ENCODE measurements around the gene ANKH. TPM values are rescaled to one million over a fixed set of nuclear protein-coding genes. Genes with fewer than 3 reads are reported as not detected.

Gene ANKH
- total RNA-seq, 1 experiment from 2014 or later, result 13.9 TPM

GRCh38 chr5:14816999-14817761 is 54.4 kb downstream of the ANKH start:
- intact Hi-C loops (cut with micrococcal nuclease; ENCODE audit: unreplicated experiment), result no loop called here
- Histone ChIP-seq H3K36me3 (ENCODE audit: insufficient read depth, low read length, poor library complexity, severe bottlenecking) (no peaks in the 10 kb centered on the region), H3K4me1 (ENCODE audit: insufficient read depth, low read length, poor library complexity, severe bottlenecking) (no peaks in the 10 kb centered on the region), H3K27me3 (replicated peaks; ENCODE audit: insufficient read depth, low read depth, low read length, poor library complexity) (no peaks in the 10 kb centered on the region), H3K4me3 (ENCODE audit: low read depth, low read length, poor library complexity, severe bottlenecking) (no peak overlapping the region), H3K27ac (ENCODE audit: low read depth, low read length, poor library complexity, severe bottlenecking) (no peak overlapping the region), H3K9me3 (ENCODE audit: low read depth, low read length, poor library complexity, severe bottlenecking) (no peaks in the 10 kb centered on the region)
- BruUV-seq (replicated peaks), result no TSS peak
- CTCF ChIA-PET, result no interaction called here
- POLR2A ChIA-PET (ENCODE audit: low non-redundant PET), result no interaction called here
- DNase-seq (ENCODE audit: low spot score), result peak; percentile 10
- TF ChIP-seq, protein P1, sequence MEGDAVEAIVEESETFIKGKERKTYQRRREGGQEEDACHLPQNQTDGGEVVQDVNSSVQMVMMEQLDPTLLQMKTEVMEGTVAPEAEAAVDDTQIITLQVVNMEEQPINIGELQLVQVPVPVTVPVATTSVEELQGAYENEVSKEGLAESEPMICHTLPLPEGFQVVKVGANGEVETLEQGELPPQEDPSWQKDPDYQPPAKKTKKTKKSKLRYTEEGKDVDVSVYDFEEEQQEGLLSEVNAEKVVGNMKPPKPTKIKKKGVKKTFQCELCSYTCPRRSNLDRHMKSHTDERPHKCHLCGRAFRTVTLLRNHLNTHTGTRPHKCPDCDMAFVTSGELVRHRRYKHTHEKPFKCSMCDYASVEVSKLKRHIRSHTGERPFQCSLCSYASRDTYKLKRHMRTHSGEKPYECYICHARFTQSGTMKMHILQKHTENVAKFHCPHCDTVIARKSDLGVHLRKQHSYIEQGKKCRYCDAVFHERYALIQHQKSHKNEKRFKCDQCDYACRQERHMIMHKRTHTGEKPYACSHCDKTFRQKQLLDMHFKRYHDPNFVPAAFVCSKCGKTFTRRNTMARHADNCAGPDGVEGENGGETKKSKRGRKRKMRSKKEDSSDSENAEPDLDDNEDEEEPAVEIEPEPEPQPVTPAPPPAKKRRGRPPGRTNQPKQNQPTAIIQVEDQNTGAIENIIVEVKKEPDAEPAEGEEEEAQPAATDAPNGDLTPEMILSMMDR (conservative IDR thresholded peaks at IDR 0.05; ENCODE audit: low read depth, low read length), result no peak
- TF ChIP-seq EZH2 (IDR thresholded peaks at IDR 0.05; ENCODE audit: borderline replicate concordance, low read depth, low read length, poor library complexity, severe bottlenecking), result no peak

GRCh38 chr5:14816374-14816998 is 55.1 kb downstream of the ANKH start:
- peak; percentile 22 for DNase-seq (ENCODE audit: low spot score)
- no peaks in the 10 kb centered on the region for H3K36me3 ChIP-seq (ENCODE audit: insufficient read depth, low read length, poor library complexity, severe bottlenecking)
- TF ChIP-seq, protein P1 (conservative IDR thresholded peaks at IDR 0.05; ENCODE audit: low read depth, low read length), result no peak
- BruUV-seq (replicated peaks), result no TSS peak
- H3K27ac ChIP-seq (ENCODE audit: low read depth, low read length, poor library complexity, severe bottlenecking), result no peak overlapping the region
- H3K4me1 ChIP-seq (ENCODE audit: insufficient read depth, low read length, poor library complexity, severe bottlenecking), result no peaks in the 10 kb centered on the region
- no peaks in the 10 kb centered on the region for H3K27me3 ChIP-seq (replicated peaks; ENCODE audit: insufficient read depth, low read depth, low read length, poor library complexity)
- no peaks in the 10 kb centered on the region for H3K9me3 ChIP-seq (ENCODE audit: low read depth, low read length, poor library complexity, severe bottlenecking)
- intact Hi-C loops (cut with micrococcal nuclease; ENCODE audit: unreplicated experiment), result no loop called here
- CTCF ChIA-PET, result no interaction called here
- POLR2A ChIA-PET (ENCODE audit: low non-redundant PET), result no interaction called here
- no peak overlapping the region for H3K4me3 ChIP-seq (ENCODE audit: low read depth, low read length, poor library complexity, severe bottlenecking)

GRCh38 chr5:14813747-14814146 is 57.8 kb downstream of the ANKH start:
- CTCF ChIA-PET, result no interaction called here
- no TSS peak for BruUV-seq (replicated peaks)
- DNase-seq (ENCODE audit: low spot score), result no peak

More at GRCh38 chr5:14813747-14814146, 57.8 kb downstream of the ANKH start:
- intact Hi-C loops (cut with micrococcal nuclease; ENCODE audit: unreplicated experiment), result no loop called here
- Histone ChIP-seq H3K27me3 (replicated peaks; ENCODE audit: insufficient read depth, low read depth, low read length, poor library complexity) (no peaks in the 10 kb centered on the region), H3K4me3 (ENCODE audit: low read depth, low read length, poor library complexity, severe bottlenecking) (no peak overlapping the region), H3K36me3 (ENCODE audit: insufficient read depth, low read length, poor library complexity, severe bottlenecking) (no peaks in the 10 kb centered on the region), H3K27ac (ENCODE audit: low read depth, low read length, poor library complexity, severe bottlenecking) (no peak overlapping the region), H3K9me3 (ENCODE audit: low read depth, low read length, poor library complexity, severe bottlenecking) (no peaks in the 10 kb centered on the region), H3K4me1 (ENCODE audit: insufficient read depth, low read length, poor library complexity, severe bottlenecking) (no peaks in the 10 kb centered on the region)
- TF ChIP-seq EZH2 (IDR thresholded peaks at IDR 0.05; ENCODE audit: borderline replicate concordance, low read depth, low read length, poor library complexity, severe bottlenecking), result no peak
- TF ChIP-seq, protein P1 (conservative IDR thresholded peaks at IDR 0.05; ENCODE audit: low read depth, low read length), result no peak
- POLR2A ChIA-PET (ENCODE audit: low non-redundant PET), result no interaction called here
